ENCODE data around the gene FHL5. TPM values are rescaled to one million over a fixed set of nuclear protein-coding genes. Genes with fewer than 3 reads are reported as not detected.

The FHL5 gene
- total and polyA plus RNA-seq, 2 donors (not counting 3 experiments of a cell fraction or from before 2014, with no cell fraction given): not detected

GRCh38 chr6:96521644-96522464 lies 41.1 kb upstream of the FHL5 start, which contains the start of gene UFL1:
UFL1 (plus strand) TSS chr6:96521806; CDS start chr6:96521874, 68 bp downstream.
- Histone ChIP-seq H3K9ac (replicated peaks; ENCODE audit: extremely low read depth, insufficient read depth, low read length) (peak within 1 kb of the TSS; percentile 96), H3K4me1 (ENCODE audit: control insufficient read depth, extremely low read depth, insufficient read depth, low read length) (peaks cover 16% of the 10 kb centered on the region), H3K4me3 (replicated peaks in 1 of 3; ENCODE audit: insufficient read depth in 1 of 3, low read depth in 1 of 3, low read length in 3 of 3) (peak within 1 kb of the TSS; percentile 63 to 99 (median 98)), H3K27me3 (ENCODE audit: control insufficient read depth in 2 of 2, insufficient read depth in 2 of 2, low read length in 2 of 2) (no peaks in the 10 kb centered on the region), H4K20me1 (replicated peaks; ENCODE audit: control insufficient read depth, extremely low read depth, insufficient read depth, low read length) (no peaks in the 10 kb centered on the region), H3K36me3 (ENCODE audit: control insufficient read depth in 2 of 2, extremely low read depth in 1 of 2, insufficient read depth in 2 of 2, low read length in 2 of 2) (peaks cover 0 to 3% of the 10 kb centered on the region in 2 experiments), H3K9me3 (replicated peaks; ENCODE audit: control insufficient read depth, insufficient read depth, low read length) (no peaks in the 10 kb centered on the region), H3K9me1 (replicated peaks; ENCODE audit: control insufficient read depth, extremely low read depth, insufficient read depth, low read length) (no peaks in the 10 kb centered on the region), H3K79me2 (ENCODE audit: control insufficient read depth, insufficient read depth, low read length) (peaks cover 3% of the 10 kb centered on the region), H2AFZ (ENCODE audit: low read depth, low read length) (peak within 1 kb of the TSS; percentile 88), H3K4me2 (ENCODE audit: insufficient read depth, low read length) (peak within 1 kb of the TSS; percentile 98), H3K27ac (ENCODE audit: insufficient read depth, low read depth, low read length) (peak within 1 kb of the TSS; percentile 92)
- ChIA-PET POLR2A (no interaction called here), CTCF (interaction anchor here (0.7 to 1.3 kb wide), 2 partner anchors 13 to 376 kb away, joined by 3 read pairs; partner anchors contain the start of gene NDUFAF4)
- TF ChIP-seq POLR2AphosphoS5 (IDR thresholded peaks at IDR 0.05; ENCODE audit: insufficient read depth, low read depth, low read length) (peak; percentile 98), EZH2 (IDR thresholded peaks at IDR 0.05; ENCODE audit: borderline replicate concordance, low read depth, low read length, severe bottlenecking) (no peak), POLR2A (IDR thresholded peaks at IDR 0.05; ENCODE audit: low read depth, low read length) (peak; percentile 98), FOS (IDR thresholded peaks at IDR 0.05; ENCODE audit: borderline replicate concordance, insufficient read depth, low read length) (no peak), GATA2 (IDR thresholded peaks at IDR 0.05; ENCODE audit: insufficient read depth, insufficient read length, low read depth, low read length) (no peak), MAX (IDR thresholded peaks at IDR 0.05; ENCODE audit: insufficient read depth, insufficient read length) (no peak), JUN (IDR thresholded peaks at IDR 0.05; ENCODE audit: borderline replicate concordance, insufficient read depth, insufficient read length, low read depth) (no peak), CTCF (IDR thresholded peaks at IDR 0.05; ENCODE audit: extremely low read depth in 1 of 2, insufficient read depth in 1 of 2, low read depth in 1 of 2, low read length in 2 of 2) (no peak), MYC (IDR thresholded peaks at IDR 0.05; ENCODE audit: low read depth, low read length) (no peak)
- FAIRE-seq: peak; percentile 76
- intact Hi-C loops (cut with micrococcal nuclease) (loop anchor here (1.0 to 10.0 kb wide), 5 partner anchors 315 to 1090 kb away; partner anchors contain the start of genes GPR63 and MANEA), dilution Hi-C loops (cut with MboI; ENCODE audit: extremely low pct_ligation_motif_present, low sequenced_read_pairs) (no loop called here)
- BruUV-seq (replicated peaks): TSS peak; percentile 62
- peak; percentile 95 for DNase-seq (ENCODE audit: low read depth, low spot score)
